Endothelial cell (in vitro differentiated cells): ENCODE data around the gene RAD23A. TPM values are rescaled to one million over a fixed set of nuclear protein-coding genes. Genes with fewer than 3 reads are reported as not detected.

Experiments used
- DNase-seq: peaks from one replicate; pipeline ENCODE4 v3.0.0; 2021; ENCODE audit warnings: low spot score
- H3K27ac Mint-ChIP-seq: one replicate; pipeline ENCODE4 v1.8.0; 2021; ENCODE audit warnings: mixed read lengths, inconsistent platforms; ENCODE audit not compliant: unreplicated experiment
- H3K27me3 Mint-ChIP-seq: one replicate; pipeline ENCODE4 v1.8.0; 2021; ENCODE audit warnings: mild to moderate bottlenecking, moderate library complexity, mixed read lengths, inconsistent platforms; ENCODE audit not compliant: unreplicated experiment
- H3K36me3 Mint-ChIP-seq: one replicate; pipeline ENCODE4 v1.8.0; 2021; ENCODE audit warnings: mild to moderate bottlenecking, low read depth, mixed read lengths, inconsistent platforms; ENCODE audit not compliant: unreplicated experiment
- H3K4me1 Mint-ChIP-seq: one replicate; pipeline ENCODE4 v1.8.0; 2021; ENCODE audit warnings: mild to moderate bottlenecking, mixed read lengths, inconsistent platforms; ENCODE audit not compliant: unreplicated experiment
- H3K4me3 Mint-ChIP-seq: one replicate; pipeline ENCODE4 v1.8.0; 2021; ENCODE audit warnings: mild to moderate bottlenecking, mixed read lengths, inconsistent platforms; ENCODE audit not compliant: unreplicated experiment
- H3K9me3 Mint-ChIP-seq: one replicate; pipeline ENCODE4 v1.8.0; 2021; ENCODE audit warnings: mixed read lengths, inconsistent platforms; ENCODE audit not compliant: unreplicated experiment
- total RNA-seq: library from RNA; stranded (reverse); fragmentation: NEBNext Ultra II Directional; extraction: Animal tissue kit (Norgen Biotek cat#: 25700); gene quantifications from one replicate; pipeline ENCODE4 v1.2.1, GENCODE V29; 2021; ENCODE audit not compliant: unreplicated experiment
- TF ChIP-seq, protein P1 (sequence below): fragments of 200-600 bp; sonication (generic); IDR thresholded peaks from one replicate; pipeline ENCODE4 v1.5.0; 2021; ENCODE audit warnings: antibody characterized with exemption; ENCODE audit not compliant: unreplicated experiment

Gene RAD23A
- total RNA-seq, 1 donor from 2014 or later: 44.7 TPM

- peaks cover 21% of the 10 kb centered on the region for H3K27me3 Mint-ChIP-seq
- no peaks in the 10 kb centered on the region for H3K36me3 Mint-ChIP-seq
- H3K9me3 Mint-ChIP-seq: no peaks in the 10 kb centered on the region
- TF ChIP-seq, protein P1, sequence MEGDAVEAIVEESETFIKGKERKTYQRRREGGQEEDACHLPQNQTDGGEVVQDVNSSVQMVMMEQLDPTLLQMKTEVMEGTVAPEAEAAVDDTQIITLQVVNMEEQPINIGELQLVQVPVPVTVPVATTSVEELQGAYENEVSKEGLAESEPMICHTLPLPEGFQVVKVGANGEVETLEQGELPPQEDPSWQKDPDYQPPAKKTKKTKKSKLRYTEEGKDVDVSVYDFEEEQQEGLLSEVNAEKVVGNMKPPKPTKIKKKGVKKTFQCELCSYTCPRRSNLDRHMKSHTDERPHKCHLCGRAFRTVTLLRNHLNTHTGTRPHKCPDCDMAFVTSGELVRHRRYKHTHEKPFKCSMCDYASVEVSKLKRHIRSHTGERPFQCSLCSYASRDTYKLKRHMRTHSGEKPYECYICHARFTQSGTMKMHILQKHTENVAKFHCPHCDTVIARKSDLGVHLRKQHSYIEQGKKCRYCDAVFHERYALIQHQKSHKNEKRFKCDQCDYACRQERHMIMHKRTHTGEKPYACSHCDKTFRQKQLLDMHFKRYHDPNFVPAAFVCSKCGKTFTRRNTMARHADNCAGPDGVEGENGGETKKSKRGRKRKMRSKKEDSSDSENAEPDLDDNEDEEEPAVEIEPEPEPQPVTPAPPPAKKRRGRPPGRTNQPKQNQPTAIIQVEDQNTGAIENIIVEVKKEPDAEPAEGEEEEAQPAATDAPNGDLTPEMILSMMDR: no peak
- no peak overlapping the region for H3K27ac Mint-ChIP-seq
- peaks cover 10% of the 10 kb centered on the region for H3K4me1 Mint-ChIP-seq
- no peak for DNase-seq
- peak overlapping the region; percentile 72 for H3K4me3 Mint-ChIP-seq
Observed at GRCh38 chr19:12991296-12991695, 45.6 kb downstream of the RAD23A start.

DNA sequence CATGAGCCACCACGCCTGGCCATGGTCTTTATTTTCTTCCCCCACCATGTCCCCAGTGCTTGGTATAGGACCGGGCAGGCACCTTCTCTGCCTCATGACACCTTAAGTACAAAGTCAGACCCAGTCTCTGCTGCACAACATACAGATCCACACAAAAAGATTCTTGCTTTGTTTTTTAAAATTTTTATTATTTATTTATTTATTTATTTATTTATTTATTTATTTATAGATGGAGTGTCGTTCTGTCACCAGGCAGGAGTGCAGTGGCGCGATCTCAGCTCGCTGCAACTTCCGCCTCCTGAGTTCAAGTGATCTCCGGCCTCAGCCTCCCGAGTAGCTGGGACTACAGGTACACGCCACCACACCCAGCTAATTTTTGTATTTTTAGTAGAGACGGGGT is 47.1 kb downstream of the RAD23A start:
- TF ChIP-seq, protein P1: no peak
- H3K4me3 Mint-ChIP-seq: no peak overlapping the region

GRCh38 chr19:12993562-12993961 is 47.9 kb downstream of the RAD23A start:
- DNase-seq: no peak
- Mint-ChIP-seq H3K27me3 (peaks cover 29% of the 10 kb centered on the region), H3K9me3 (no peaks in the 10 kb centered on the region), H3K4me3 (no peak overlapping the region), H3K4me1 (peaks cover 6% of the 10 kb centered on the region), H3K27ac (no peak overlapping the region), H3K36me3 (peaks cover under 1% of the 10 kb centered on the region)
- TF ChIP-seq, protein P1: no peak

More for the DNA sequence above, 47.1 kb downstream of the RAD23A start:
- H3K36me3 Mint-ChIP-seq: no peaks in the 10 kb centered on the region
- peaks cover 6% of the 10 kb centered on the region for H3K4me1 Mint-ChIP-seq
- peaks cover 25% of the 10 kb centered on the region for H3K27me3 Mint-ChIP-seq
- no peak overlapping the region for H3K27ac Mint-ChIP-seq
- H3K9me3 Mint-ChIP-seq: no peaks in the 10 kb centered on the region
- no peak for DNase-seq

DNA sequence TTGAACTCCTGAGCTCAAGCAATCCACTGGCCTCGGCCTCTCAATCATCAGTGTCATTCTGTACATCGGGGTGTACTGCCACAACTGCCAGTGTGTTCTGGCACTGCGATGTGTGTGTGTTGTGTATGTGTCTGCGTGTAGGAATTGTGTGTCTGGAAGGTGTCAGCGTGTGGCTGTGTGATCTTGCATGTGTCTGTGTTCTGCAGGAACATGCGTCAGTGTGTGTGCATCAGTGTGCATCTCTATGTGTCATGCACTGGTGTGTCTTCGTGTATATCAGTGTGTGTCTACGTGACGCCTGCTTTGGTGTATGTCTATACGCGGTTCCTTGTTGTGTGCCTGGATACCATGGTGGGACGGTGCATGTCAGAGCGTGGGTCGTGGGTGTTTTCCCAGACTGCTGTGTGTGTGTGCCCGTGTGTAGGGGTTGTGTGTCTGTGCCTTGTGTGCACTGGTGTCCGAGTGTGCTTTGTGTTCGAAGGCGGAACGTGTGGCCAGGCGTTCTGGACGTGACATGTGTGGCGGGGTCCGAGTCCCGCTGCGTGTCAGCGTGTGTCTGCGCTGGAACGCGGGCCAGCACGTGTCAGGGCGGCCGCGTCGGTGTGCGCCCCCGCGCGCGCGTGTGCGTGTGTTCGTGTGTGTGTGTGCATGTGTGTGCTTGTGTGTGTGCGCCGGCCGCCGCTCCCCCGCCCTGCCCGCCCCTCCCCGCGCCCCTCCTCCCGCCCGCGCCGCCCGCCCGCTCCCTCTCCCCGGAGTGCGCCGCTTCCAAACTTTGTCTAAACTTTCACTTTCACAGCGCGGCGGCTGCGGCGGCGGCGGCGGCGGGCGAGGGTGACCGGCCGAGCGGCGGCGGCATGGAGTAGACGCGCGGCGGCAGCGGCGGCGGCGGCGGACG is 49.3 kb downstream of the RAD23A start, which contains the start of gene NFIX:
Gene NFIX, plus strand, starts transcription at position 775 of the 895 bp plus-strand sequence. CDS start 363 bp downstream, outside the sequence.
- TF ChIP-seq, protein P1: no peak
- H3K9me3 Mint-ChIP-seq: no peaks in the 10 kb centered on the region
- DNase-seq: peak; percentile 42
- H3K4me3 Mint-ChIP-seq: peak within 1 kb of the TSS; percentile 89
- peaks cover 4% of the 10 kb centered on the region for H3K36me3 Mint-ChIP-seq
- H3K27me3 Mint-ChIP-seq: peaks cover 39% of the 10 kb centered on the region
- H3K4me1 Mint-ChIP-seq: peaks cover 6% of the 10 kb centered on the region
- H3K27ac Mint-ChIP-seq: peak within 1 kb of the TSS; percentile 40
